GM12864 (cell line): ENCODE results near the gene SLC25A48.

Experiments
- DNase-seq: peaks from one replicate; pipeline ENCODE4 v3.0.0-alpha.2; 2011; ENCODE audit warnings: low read depth
- H3K4me3 ChIP-seq: 2 replicates; pipeline ENCODE4 v1.5.1; 2011; ENCODE audit warnings: mild to moderate bottlenecking, low read depth, low read length, control low read depth
- CTCF ChIP-seq: IDR thresholded peaks from 2 replicates; pipeline ENCODE4 v1.5.1; 2011; ENCODE audit warnings: low read depth, mild to moderate bottlenecking, moderate library complexity, low read length, control low read depth, inconsistent platforms; ENCODE audit errors: missing control alignments

The SLC25A48 gene

GRCh38 chr5:135834639-135835529, at the start of gene SLC25A48:
Gene SLC25A48 (plus strand): TSS chr5:135834663. CDS start chr5:135834848, 185 bp downstream.
- no peak for DNase-seq
- no peak for TF ChIP-seq CTCF
- H3K4me3 ChIP-seq, result no peak within 1 kb of the TSS

- TF ChIP-seq CTCF, result no peak
- no peak overlapping the region for H3K4me3 ChIP-seq
- no peak for DNase-seq
Observed at GRCh38 chr5:135800656-135801055, 33.8 kb upstream of the SLC25A48 start.

GRCh38 chr5:135810188-135810943, 24.1 kb upstream of the SLC25A48 start:
- H3K4me3 ChIP-seq, result no peak overlapping the region
- TF ChIP-seq CTCF, result no peak
- no peak for DNase-seq

GRCh38 chr5:135811007-135811406, 23.5 kb upstream of the SLC25A48 start:
- H3K4me3 ChIP-seq, result no peak overlapping the region
- no peak for TF ChIP-seq CTCF
- DNase-seq, result no peak

GRCh38 chr5:135813758-135814157, 20.7 kb upstream of the SLC25A48 start:
- H3K4me3 ChIP-seq, result no peak overlapping the region
- DNase-seq, result no peak
- no peak for TF ChIP-seq CTCF

GRCh38 chr5:135814316-135814715, 20.1 kb upstream of the SLC25A48 start:
- no peak for DNase-seq
- TF ChIP-seq CTCF, result no peak
- H3K4me3 ChIP-seq, result no peak overlapping the region
